Testis (tissue), 2 donors: Measurements from ENCODE around the gene ABCC4.

Experiments used
- CTCF ChIP-seq, 3 experiments: fragments of 450-650 bp in 2 of 3; fragments of 200-600 bp in 1 of 3; sonication (generic) in 1 of 3; IDR thresholded peaks; one replicate each; pipeline ENCODE4 v1.5.1; 2016 to 2019; ENCODE audit warnings: antibody characterized with exemption in 3 of 3, mild to moderate bottlenecking in 2 of 3, moderate library complexity in 1 of 3
- POLR2A ChIP-seq: fragments of 450-650 bp; IDR thresholded peaks from one replicate; pipeline ENCODE4 v1.6.1; 2017; ENCODE audit warnings: antibody characterized with exemption, mild to moderate bottlenecking, moderate library complexity

- TF ChIP-seq POLR2A (no peak), CTCF (IDR thresholded peaks at IDR 0.05) (no peak)
Observed at GRCh38 chr13:94972262-94972661, 329.0 kb downstream of the ABCC4 start.
